GM12874 (cell line): Measurements from ENCODE around the gene CARD11.

Experiments
- TF ChIP-seq, protein P1 (sequence below): IDR thresholded peaks from 2 replicates; pipeline ENCODE4 v1.5.1; 2011; ENCODE audit warnings: low read depth, mild to moderate bottlenecking, control low read depth, low read length, moderate library complexity; ENCODE audit not compliant: insufficient read depth

The CARD11 gene

DNA sequence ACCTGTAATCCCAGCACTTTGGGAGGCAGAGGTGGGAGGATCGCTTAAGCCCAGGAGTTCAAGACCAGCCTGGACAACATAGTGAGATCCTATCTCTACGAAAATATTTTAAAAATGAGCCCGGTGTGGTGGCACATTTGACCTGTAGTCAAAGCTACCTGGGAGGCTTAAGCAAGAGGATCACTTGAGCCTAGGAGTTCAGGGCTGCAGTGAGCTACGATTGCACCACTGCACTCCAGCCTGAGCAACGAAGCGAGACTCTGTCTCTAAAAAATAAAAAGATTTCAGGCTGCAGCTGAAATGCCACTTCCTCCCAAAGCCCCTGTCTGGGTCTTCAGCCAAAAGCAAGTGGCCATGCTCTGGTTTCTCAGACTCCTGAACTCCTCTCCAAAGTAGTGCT is 38.7 kb upstream of the CARD11 start:
- TF ChIP-seq, protein P1, sequence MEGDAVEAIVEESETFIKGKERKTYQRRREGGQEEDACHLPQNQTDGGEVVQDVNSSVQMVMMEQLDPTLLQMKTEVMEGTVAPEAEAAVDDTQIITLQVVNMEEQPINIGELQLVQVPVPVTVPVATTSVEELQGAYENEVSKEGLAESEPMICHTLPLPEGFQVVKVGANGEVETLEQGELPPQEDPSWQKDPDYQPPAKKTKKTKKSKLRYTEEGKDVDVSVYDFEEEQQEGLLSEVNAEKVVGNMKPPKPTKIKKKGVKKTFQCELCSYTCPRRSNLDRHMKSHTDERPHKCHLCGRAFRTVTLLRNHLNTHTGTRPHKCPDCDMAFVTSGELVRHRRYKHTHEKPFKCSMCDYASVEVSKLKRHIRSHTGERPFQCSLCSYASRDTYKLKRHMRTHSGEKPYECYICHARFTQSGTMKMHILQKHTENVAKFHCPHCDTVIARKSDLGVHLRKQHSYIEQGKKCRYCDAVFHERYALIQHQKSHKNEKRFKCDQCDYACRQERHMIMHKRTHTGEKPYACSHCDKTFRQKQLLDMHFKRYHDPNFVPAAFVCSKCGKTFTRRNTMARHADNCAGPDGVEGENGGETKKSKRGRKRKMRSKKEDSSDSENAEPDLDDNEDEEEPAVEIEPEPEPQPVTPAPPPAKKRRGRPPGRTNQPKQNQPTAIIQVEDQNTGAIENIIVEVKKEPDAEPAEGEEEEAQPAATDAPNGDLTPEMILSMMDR: no peak

DNA sequence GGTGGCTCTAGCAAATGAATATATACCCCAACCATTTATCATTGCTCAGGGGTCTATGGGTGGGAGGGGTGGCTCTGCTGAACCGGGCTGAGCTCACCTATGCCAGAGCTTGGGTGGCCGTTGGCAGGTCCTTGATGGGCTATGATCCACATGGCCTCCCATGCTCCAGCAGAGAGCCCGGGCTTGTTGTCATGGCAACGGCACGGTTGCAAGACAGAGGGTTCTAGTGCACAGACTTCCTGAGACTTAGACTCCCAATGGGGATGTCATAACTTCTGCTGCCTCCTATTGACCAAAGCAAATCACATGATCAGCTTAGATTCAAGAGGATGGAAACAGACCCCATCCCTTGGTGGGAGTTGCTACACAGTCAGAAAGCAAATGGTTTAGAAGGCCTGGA is 36.4 kb upstream of the CARD11 start:
- TF ChIP-seq, protein P1: no peak

DNA sequence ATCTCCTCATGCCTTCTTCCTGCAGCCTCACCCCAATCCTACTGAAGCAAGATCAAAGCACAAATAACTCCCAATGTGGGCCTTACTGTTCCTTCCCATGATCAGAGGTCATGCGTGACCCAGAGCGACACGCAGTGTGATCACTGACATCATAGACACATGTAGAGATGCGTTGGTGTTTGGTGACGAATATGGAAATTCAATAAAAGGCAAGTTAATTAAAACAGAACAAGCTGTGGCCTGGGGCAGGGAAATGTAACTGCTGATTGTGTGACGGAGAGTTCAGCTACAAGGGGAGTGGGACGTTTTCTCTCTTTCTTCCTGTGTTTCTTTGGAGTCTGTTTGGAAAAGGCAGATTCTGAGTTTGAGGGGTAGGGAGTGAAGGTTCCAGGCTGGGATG is 34.8 kb upstream of the CARD11 start:
- TF ChIP-seq, protein P1: no peak

DNA sequence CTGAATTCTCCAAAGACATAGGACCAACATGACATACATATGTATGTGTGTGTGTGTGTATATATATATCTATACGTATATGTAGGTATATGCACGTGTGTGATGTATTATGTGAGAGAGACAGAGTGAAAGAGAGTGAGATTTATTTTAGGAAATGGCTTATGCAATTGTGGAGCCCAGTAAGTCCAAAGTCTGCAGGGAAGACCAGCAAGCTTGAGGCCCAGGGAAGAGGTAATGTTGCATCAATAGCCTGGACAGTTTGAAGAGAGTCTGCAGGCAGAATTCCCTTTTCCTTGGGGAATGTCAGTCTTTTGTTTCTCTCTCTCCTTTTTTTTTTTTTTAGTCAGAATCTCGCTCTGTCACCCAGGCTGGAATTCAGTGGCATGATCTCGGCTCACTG is 33.0 kb upstream of the CARD11 start:
- TF ChIP-seq, protein P1: no peak

DNA sequence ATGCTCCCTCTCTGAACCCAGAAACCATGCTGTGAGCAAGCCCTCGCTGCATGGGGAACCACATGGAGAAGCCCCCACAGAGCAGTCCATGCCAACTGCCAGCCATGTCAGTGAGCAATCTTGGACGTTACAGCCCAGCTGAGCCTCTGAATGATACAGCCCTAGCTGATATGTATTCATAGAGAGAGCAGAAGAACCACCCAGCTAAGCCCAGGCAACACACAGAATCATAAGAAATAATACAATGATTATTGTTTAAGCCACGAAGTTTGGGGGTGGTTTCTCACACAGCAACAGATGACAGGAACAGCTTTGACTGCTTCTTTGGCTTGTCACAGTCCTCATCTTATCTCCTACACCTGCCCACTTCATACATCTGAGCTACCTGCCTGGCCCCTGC is 32.5 kb upstream of the CARD11 start:
- TF ChIP-seq, protein P1: no peak

DNA sequence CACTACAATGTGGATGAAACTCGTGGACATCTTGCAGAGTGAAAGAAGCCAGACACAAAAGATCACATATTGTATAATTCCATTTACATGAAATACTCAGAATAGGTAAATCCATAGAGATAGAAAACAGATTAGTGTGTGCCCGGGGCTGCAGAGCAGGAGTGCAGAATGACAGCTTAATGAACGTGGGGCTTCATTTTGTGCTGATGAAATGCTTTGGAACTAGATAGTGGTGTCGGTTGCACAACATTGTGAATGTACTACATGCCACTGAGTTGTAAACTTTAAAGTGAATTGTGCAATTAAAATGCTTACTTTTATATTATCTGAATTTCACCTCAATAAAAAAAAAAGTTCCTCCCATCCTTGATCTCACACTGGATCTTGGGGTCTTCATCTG is 31.8 kb upstream of the CARD11 start:
- TF ChIP-seq, protein P1: no peak

DNA sequence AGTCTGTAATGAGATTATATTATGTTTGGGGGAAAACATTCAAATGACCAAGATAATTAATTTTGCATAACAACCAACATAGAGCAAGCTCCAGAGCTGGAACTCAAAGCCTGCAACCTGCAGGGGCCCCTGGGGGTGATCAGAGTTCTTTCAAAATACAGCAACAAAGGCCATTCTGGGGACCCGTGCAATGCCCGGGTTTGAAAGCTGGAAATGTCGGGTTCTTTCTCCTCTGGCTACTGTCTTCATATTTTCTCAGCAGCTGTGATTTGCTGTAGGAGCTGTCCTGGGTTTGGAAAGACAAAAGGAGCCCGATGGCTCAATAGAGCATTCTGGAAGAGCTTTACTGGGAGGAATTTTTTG is 30.8 kb upstream of the CARD11 start:
- TF ChIP-seq, protein P1: no peak

DNA sequence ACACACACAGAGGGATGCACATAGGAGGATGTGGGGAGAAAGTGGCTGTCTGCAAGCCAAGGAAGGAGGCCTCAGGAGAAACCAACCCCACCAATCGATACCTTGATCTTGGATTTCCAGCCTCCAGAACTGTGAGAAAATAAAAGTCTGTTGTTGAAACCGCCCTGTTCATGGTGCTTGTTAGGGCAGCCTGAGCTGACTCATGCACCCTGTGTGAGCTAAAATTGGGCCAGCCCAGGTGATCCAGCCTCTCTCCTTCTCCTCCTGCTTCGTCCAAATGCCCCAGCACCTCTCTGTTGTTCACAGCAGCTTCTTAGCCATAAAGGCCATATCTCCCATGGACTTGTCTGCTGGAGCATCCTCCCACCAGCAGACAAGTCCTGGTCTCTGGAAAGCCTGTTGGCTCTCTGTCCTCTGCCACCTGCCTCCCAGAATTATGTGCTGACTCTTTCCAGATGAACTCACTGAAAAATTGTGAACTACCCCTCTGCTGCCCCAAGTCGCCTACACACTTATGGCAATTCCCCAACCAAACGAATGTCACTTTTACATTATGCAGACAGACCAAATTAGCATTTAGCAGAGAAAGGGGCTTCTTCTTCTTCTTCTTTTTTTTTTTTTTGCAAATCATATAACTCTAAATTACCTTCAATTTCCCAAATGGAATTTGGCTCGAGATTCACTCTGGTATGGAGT is 30.2 kb upstream of the CARD11 start:
- TF ChIP-seq, protein P1: no peak
